GM13976 (cell line): ENCODE data around the gene VWA5A.
"Not testable (repeated sequence)": the region's sequence is repeated elsewhere in the genome, so short reads cannot be mapped to it uniquely, and the experiment has no call there.

Experiments
- DNase-seq: peaks from one replicate; pipeline ENCODE4 v3.0.0; 2012; ENCODE audit warnings: low spot score
- in situ Hi-C: fragments of 300-500 bp; cut with MboI; formaldehyde crosslinking; loops from one replicate; pipeline ENCODE4 v1.12.0; 2022; ENCODE audit warnings: low sequenced_read_pairs, mixed read lengths, inconsistent platforms; ENCODE audit not compliant: unreplicated experiment
- TF ChIP-seq, protein P1 (sequence below): IDR thresholded peaks from 2 replicates; pipeline ENCODE4 v1.5.1; 2012; ENCODE audit warnings: borderline replicate concordance, mild to moderate bottlenecking; ENCODE audit not compliant: insufficient read depth; ENCODE audit errors: extremely low read depth, missing control alignments, control extremely low read depth

Gene VWA5A

DNA sequence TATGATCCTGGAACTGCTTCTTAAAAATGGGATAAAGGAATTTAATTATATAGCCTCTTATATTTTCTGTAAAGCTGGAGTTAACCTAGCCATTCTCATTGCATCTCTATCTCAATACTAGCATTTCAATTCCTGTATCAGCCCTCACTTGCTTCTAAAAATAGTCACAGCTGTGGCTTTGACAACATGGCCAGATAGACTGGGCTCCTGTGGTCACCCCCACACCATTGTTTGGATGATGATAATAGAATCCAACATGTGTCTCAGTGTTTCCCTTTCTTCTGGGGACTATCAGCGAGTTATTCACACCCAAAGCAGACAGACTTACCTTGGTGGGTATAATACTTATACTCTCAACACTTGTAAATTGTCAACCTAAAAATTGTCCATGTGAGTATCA, 6.9 kb downstream of the VWA5A start:
- no peak for DNase-seq
- in situ Hi-C loops = no loop called here
- TF ChIP-seq, protein P1, sequence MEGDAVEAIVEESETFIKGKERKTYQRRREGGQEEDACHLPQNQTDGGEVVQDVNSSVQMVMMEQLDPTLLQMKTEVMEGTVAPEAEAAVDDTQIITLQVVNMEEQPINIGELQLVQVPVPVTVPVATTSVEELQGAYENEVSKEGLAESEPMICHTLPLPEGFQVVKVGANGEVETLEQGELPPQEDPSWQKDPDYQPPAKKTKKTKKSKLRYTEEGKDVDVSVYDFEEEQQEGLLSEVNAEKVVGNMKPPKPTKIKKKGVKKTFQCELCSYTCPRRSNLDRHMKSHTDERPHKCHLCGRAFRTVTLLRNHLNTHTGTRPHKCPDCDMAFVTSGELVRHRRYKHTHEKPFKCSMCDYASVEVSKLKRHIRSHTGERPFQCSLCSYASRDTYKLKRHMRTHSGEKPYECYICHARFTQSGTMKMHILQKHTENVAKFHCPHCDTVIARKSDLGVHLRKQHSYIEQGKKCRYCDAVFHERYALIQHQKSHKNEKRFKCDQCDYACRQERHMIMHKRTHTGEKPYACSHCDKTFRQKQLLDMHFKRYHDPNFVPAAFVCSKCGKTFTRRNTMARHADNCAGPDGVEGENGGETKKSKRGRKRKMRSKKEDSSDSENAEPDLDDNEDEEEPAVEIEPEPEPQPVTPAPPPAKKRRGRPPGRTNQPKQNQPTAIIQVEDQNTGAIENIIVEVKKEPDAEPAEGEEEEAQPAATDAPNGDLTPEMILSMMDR = no peak

DNA sequence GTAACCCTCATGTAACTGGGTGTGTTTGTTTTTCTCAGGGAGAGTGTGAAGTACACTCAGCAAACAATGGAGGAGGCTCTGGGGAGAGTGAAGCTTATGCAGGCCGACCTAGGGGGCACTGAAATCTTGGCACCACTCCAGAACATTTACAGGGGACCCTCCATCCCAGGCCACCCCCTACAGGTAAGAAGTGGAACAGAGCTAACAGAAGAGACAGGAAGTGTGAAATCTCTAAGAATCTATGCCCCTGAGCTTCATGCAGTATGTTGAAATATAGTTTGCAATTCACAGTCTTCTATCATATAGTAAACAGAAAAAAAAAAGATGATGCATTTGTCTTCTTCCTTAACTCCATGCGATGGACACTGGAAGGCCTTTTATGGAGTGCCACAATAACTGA, 8.4 kb downstream of the VWA5A start:
- in situ Hi-C loops = no loop called here
- TF ChIP-seq, protein P1 = no peak
- DNase-seq = no peak

DNA sequence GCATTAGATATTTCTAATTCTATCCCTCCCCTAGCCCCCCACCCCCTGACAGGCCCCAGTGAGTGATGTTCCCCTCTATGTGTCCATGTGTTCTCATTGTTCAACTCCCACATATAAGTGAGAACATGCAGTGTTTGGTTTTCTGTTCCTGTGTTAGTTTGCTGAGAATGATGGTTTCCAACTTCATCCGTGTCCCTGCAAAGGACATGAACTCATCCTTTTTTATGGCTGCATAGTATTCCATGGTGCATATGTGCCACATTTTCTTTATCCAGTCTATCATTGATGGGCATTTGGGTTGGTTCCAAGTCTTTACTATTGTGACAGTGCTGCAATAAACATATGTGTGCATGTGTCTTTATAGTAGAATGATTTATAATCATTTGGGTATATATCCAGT, 11.9 kb downstream of the VWA5A start:
- DNase-seq, in situ Hi-C loops: not testable (repeated sequence)

DNA sequence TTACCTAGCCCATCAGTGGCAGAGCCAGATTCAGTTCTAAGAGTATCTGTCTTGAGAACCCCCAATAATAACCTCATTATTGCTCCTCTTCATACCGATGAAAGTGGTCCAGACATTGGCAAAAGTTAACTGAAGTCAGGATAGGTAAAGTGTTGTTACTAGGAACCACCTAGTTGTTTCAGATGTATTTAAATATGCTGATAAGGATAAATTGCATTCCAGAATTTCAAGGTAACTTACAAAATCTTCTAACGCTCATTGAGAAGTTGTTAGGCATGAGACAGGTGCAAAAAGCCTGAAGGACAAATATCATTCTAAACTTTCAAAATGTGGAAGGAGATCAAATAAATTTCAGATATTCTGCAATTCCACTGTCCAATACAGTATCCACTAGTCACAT, 27.8 kb downstream of the VWA5A start:
- in situ Hi-C loops = no loop called here
- TF ChIP-seq, protein P1 = no peak

DNA sequence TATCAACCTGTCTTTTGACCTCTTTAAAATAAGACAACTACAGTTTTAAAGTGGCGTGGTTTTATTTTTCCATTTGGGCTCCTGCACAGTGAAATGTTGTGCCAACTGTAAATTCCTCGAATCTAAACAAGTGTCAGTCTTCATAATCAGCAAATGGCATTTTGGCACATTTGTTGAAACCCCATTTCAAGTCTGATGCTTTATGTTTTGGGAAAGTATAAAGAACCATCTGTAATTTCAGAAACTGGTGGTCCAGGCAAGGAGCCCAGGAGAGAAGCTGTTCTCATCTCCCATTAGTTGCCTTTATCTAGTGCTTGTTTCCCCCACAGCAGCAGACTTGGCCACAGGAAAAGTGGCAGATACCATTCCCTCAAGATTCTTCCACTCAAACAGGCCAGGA, 32.7 kb downstream of the VWA5A start:
- TF ChIP-seq, protein P1 = no peak
- in situ Hi-C loops = no loop called here
- DNase-seq = no peak

More for the DNA sequence above, 27.8 kb downstream of the VWA5A start:
- no peak for DNase-seq

DNA sequence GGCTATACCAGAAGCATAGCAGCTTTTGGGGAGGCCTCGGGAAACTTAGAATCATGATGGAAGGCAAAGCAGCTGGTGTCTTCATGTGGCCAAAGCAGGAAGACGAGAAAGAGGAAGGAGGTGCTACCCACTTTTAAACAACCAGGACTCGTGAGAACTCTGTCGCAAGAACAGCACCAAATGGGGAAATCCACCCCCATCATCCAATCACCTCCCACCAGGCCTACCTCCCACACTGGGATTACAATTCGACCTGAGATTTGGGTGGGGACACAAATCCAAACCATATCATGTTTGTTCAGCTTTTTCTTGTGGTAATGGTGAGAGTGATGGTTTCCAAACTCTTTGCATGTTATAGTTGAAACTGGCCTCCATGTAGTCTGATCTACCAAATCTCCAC, 35.4 kb downstream of the VWA5A start:
- in situ Hi-C loops = no loop called here
- TF ChIP-seq, protein P1 = no peak
- DNase-seq = no peak

DNA sequence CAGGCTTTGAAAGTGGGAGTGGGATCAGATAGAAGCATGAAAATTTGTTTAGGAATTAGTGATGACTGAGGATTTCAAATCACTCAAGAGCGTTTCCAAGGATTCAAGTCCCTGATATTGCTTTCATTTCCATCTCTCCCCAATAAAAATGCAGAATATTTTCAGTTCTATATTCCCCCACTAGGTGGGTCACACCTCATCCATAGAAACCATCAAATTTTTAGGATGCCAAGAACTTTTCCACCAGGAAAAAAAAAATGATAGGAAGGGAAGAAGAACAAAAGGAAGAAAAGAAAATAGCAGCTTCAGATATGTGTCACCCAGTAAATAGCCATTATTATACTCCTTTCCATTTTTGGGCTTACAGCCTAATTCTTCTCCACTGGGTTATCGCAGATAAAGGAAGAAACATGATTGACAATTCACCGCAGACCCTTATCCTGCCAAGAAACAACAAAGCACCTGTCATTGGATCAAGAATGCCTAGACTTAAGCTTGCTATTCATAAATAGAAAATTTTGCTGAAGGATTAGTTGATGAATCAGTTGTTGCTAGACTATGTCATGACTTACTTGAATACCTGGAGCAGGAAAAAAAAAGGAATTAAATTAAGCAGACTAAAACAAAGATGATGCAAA, 37.6 kb downstream of the VWA5A start:
- in situ Hi-C loops = no loop called here
- DNase-seq = no peak
- TF ChIP-seq, protein P1 = no peak
